CD4-positive, alpha-beta memory T cell (primary cell): ENCODE data around the gene NR3C1. TPM values are rescaled to one million over a fixed set of nuclear protein-coding genes. Genes with fewer than 3 reads are reported as not detected.

Experiments
- CTCF ChIA-PET: fragments of 350-600 bp; sonication (Branson Sonifier 250); formaldehyde crosslinking; loops from one replicate; lab custom pipeline; 2021; ENCODE audit warnings: inconsistent platforms; ENCODE audit not compliant: partially characterized antibody; lab: Charles Lee
- POLR2A ChIA-PET: fragments of 350-600 bp; sonication (Branson Sonifier 250); formaldehyde crosslinking; loops from one replicate; lab custom pipeline; 2021; ENCODE audit not compliant: partially characterized antibody; lab: Charles Lee
- DNase-seq, 5 donors: peaks; one replicate each; pipeline versions ENCODE4 v3.0.0 to v3.0.0-alpha.2; 2020 to 2022; ENCODE audit warnings: mixed read lengths in 1 of 5
- H3K27ac ChIP-seq: one replicate; pipeline ENCODE4 v1.7.0; 2013; ENCODE audit warnings: low read depth, low read length
- H3K27me3 ChIP-seq: 2 replicates; pipeline ENCODE4 v1.7.0; 2013; ENCODE audit warnings: mild to moderate bottlenecking, low read length, moderate library complexity; ENCODE audit not compliant: insufficient read depth
- H3K36me3 ChIP-seq: 2 replicates; pipeline ENCODE4 v1.7.0; 2013; ENCODE audit warnings: mild to moderate bottlenecking, low read length, moderate library complexity; ENCODE audit not compliant: insufficient read depth
- H3K4me1 ChIP-seq: 2 replicates; pipeline ENCODE4 v1.7.0; 2013; ENCODE audit warnings: mild to moderate bottlenecking, low read length, moderate library complexity; ENCODE audit not compliant: insufficient read depth
- H3K4me3 ChIP-seq, 2 donors: one replicate each; pipeline ENCODE4 v1.7.0; 2013; ENCODE audit warnings: low read length in 2 of 2, mild to moderate bottlenecking in 1 of 2
- H3K9me3 ChIP-seq, 2 donors: one replicate each; pipeline ENCODE4 v1.7.0; 2013; ENCODE audit warnings: low read length in 2 of 2, control low read depth in 1 of 2; ENCODE audit not compliant: control insufficient read depth in 1 of 2
- H3K27ac Mint-ChIP-seq, 7 donors: one replicate each; pipeline ENCODE4 v1.8.0; 2020 to 2021; ENCODE audit warnings: mixed read lengths in 7 of 7, mild to moderate bottlenecking in 6 of 7, inconsistent platforms in 3 of 7, moderate library complexity in 3 of 7
- H3K27me3 Mint-ChIP-seq, 2 donors: one replicate each; pipeline ENCODE4 v1.8.0; 2020 to 2021; ENCODE audit warnings: mixed read lengths in 2 of 2
- H3K36me3 Mint-ChIP-seq, 2 donors: one replicate each; pipeline ENCODE4 v1.8.0; 2020 to 2021; ENCODE audit warnings: mixed read lengths in 2 of 2, inconsistent platforms in 1 of 2, mild to moderate bottlenecking in 1 of 2
- H3K4me1 Mint-ChIP-seq, 4 donors: one replicate each; pipeline ENCODE4 v1.8.0; 2020 to 2021; ENCODE audit warnings: mixed read lengths in 4 of 4, mild to moderate bottlenecking in 1 of 4
- H3K4me3 Mint-ChIP-seq, 8 donors: one replicate each; pipeline ENCODE4 v1.8.0; 2020 to 2021; ENCODE audit warnings: mixed read lengths in 8 of 8, mild to moderate bottlenecking in 7 of 8, moderate library complexity in 6 of 8, inconsistent platforms in 3 of 8
- H3K9me3 Mint-ChIP-seq, 8 donors: one replicate each; pipeline ENCODE4 v1.8.0; 2020 to 2021; ENCODE audit warnings: mixed read lengths in 8 of 8, mild to moderate bottlenecking in 5 of 8, inconsistent platforms in 3 of 8, moderate library complexity in 1 of 8
- intact Hi-C: fragments of 100-400 bp; cut with micrococcal nuclease; formaldehyde crosslinking; loops from one replicate; pipeline ENCODE4 v1.15.1; 2023
- polyA plus RNA-seq, 2 donors: library from polyadenylated mRNA; unstranded; fragments of 300-500 nt; fragmentation: Illumina TruSeq; gene quantifications; one replicate each; pipeline ENCODE4 v1.2.3, GENCODE V29; 2021
- total RNA-seq, 2 experiments: library from RNA; stranded (reverse); gene quantifications; one replicate each; pipeline ENCODE4 v1.2.3, GENCODE V29; 2021

NR3C1 gene
- total and polyA plus RNA-seq, 4 experiments from 2014 or later, result 92.0 to 164 (median 143) TPM

DNA sequence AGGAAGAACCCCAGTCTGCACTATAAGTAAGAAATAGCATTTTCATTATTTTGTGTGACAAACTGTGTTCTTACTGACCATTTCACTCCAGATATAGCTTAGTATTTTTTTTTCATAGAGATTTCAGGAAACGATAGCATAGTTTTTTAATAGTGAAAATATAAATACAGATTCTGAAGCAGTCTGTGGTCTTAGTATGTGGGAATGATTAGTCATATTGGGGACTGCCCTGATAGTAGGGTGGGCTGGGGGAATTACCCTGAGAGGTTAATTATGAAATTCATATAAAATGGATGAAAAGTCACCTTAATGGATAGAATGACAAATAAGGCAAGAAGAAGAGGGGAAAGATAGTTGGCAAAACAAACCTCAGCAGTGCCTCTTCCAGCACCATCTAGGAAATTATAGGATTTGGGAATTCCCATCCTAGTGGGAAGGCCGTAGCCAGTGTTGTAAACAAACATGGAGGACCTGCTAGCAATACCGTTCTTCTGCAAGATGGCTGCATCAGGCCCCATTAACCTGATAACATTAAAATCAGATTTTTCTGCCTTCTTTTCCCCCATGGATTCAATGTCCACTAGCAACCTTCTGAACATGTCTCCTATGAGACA is 23.7 kb upstream of the NR3C1 start:
- no peak for DNase-seq
- Mint-ChIP-seq H3K9me3 (peaks cover 0 to 3% (median 0%) of the 10 kb centered on the region in 8 donors), H3K27me3 (peaks cover 0 to 1% of the 10 kb centered on the region in 2 donors), H3K27ac (peak overlapping the region in 5 of 7 donors; percentile 3 to 48 (median 18)), H3K36me3 (peaks cover 2 to 7% of the 10 kb centered on the region in 2 donors), H3K4me3 (peak overlapping the region in 2 of 8 donors; percentile 14 to 16), H3K4me1 (peaks cover 30 to 66% (median 47%) of the 10 kb centered on the region in 4 donors)
- H3K4me3 ChIP-seq, result no peak overlapping the region
- no peaks in the 10 kb centered on the region for H3K27me3 ChIP-seq
- H3K9me3 ChIP-seq, result no peaks in the 10 kb centered on the region
- POLR2A ChIA-PET, result interaction anchor here (3.3 to 3.4 kb wide), 2 partner anchors 16 to 23 kb away, joined by 11 to 21 read pairs; no protein-coding TSS in a partner anchor
- H3K27ac ChIP-seq, result no peak overlapping the region
- CTCF ChIA-PET, result no interaction called here
- no peaks in the 10 kb centered on the region for H3K36me3 ChIP-seq
- peaks cover 34% of the 10 kb centered on the region for H3K4me1 ChIP-seq
- intact Hi-C loops, result no loop called here

DNA sequence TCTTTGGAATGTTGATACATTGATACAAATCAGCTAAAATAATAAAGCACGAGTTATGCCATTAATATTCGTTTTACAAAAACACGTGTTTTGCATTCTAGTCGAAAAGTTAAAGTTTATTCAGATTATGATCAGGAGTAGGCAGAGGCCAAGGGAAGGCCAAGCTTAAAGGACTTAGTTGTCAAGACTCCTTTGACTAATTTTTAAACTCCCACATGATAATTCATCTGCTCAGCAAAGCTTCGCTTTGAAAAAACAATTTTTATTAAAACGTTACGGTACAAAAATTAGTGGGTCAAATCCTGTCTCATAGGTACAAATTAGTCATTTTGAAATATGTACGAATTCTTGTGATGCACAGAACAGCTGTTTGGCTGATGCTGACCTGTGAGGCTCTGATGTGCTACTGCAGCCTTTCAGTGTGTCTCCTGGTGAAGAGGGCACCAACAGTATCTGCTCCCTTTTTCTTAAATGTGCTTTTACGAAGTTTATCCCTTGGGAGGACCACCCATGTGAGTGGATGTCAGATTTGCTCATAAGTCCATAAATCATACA is 23.0 kb upstream of the NR3C1 start:
- Histone ChIP-seq H3K9me3 (no peaks in the 10 kb centered on the region), H3K27ac (no peak overlapping the region), H3K27me3 (no peaks in the 10 kb centered on the region), H3K4me1 (peaks cover 27% of the 10 kb centered on the region), H3K4me3 (no peak overlapping the region), H3K36me3 (no peaks in the 10 kb centered on the region)
- peaks cover 2 to 7% of the 10 kb centered on the region in 2 donors for H3K36me3 Mint-ChIP-seq
- H3K27me3 Mint-ChIP-seq, result peaks cover 0 to 1% of the 10 kb centered on the region in 2 donors
- H3K4me1 Mint-ChIP-seq, result peaks cover 25 to 62% (median 43%) of the 10 kb centered on the region in 4 donors
- intact Hi-C loops, result no loop called here
- CTCF ChIA-PET, result interaction anchor here (0.9 to 1.4 kb wide), 2 partner anchors 13 to 23 kb away, joined by 3 to 5 read pairs; partner anchors contain the start of gene NR3C1
- peak overlapping the region in 2 of 8 donors; percentile 14 to 15 for H3K4me3 Mint-ChIP-seq
- peak overlapping the region in 3 of 7 donors; percentile 5 to 19 (median 16) for H3K27ac Mint-ChIP-seq
- POLR2A ChIA-PET, result interaction anchor here (0.6 to 3.4 kb wide), 4 partner anchors 8 to 1362 kb away, joined by 3 to 21 read pairs (median 12); no protein-coding TSS in a partner anchor
- DNase-seq, result no peak
- peaks cover 0 to 3% (median 0%) of the 10 kb centered on the region in 8 donors for H3K9me3 Mint-ChIP-seq

DNA sequence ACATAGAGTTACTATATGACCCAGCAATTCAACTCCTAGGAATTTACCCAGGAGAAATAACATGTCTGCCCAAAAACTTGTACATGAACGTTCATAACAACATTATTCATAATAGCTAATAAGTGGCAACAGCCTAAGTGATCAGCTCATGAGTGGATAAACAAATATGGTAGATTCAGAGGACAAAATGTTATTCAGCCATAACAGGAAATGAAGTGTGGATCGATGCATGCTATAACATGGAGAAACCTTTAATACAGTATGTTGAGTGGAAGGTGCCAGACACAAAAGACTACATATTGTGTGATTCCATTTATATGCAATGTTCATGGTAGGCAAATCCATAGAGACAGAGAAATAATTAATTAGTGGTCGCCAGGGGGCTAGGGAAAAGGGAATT is 22.3 kb upstream of the NR3C1 start:
- no peaks in the 10 kb centered on the region for H3K9me3 ChIP-seq
- intact Hi-C loops, result no loop called here
- Mint-ChIP-seq H3K36me3 (peaks cover 2 to 7% of the 10 kb centered on the region in 2 donors), H3K4me1 (peaks cover 21 to 56% (median 38%) of the 10 kb centered on the region in 4 donors), H3K27ac (peak overlapping the region in 2 of 7 donors; percentile 3 to 21), H3K27me3 (peaks cover 0 to 1% of the 10 kb centered on the region in 2 donors), H3K9me3 (peaks cover 0 to 3% (median 0%) of the 10 kb centered on the region in 8 donors), H3K4me3 (no peak overlapping the region)
- H3K36me3 ChIP-seq, result no peaks in the 10 kb centered on the region
- no peak overlapping the region for H3K27ac ChIP-seq
- no peak overlapping the region for H3K4me3 ChIP-seq
- no peak for DNase-seq
- no peaks in the 10 kb centered on the region for H3K27me3 ChIP-seq
- ChIA-PET CTCF (interaction anchor here (0.9 to 1.4 kb wide), 2 partner anchors 12 to 22 kb away, joined by 3 to 5 read pairs; partner anchors contain the start of gene NR3C1), POLR2A (interaction anchor here (0.6 to 3.4 kb wide), 5 partner anchors 8 to 1362 kb away, joined by 3 to 21 read pairs (median 11); no protein-coding TSS in a partner anchor)
- H3K4me1 ChIP-seq, result peaks cover 22% of the 10 kb centered on the region

DNA sequence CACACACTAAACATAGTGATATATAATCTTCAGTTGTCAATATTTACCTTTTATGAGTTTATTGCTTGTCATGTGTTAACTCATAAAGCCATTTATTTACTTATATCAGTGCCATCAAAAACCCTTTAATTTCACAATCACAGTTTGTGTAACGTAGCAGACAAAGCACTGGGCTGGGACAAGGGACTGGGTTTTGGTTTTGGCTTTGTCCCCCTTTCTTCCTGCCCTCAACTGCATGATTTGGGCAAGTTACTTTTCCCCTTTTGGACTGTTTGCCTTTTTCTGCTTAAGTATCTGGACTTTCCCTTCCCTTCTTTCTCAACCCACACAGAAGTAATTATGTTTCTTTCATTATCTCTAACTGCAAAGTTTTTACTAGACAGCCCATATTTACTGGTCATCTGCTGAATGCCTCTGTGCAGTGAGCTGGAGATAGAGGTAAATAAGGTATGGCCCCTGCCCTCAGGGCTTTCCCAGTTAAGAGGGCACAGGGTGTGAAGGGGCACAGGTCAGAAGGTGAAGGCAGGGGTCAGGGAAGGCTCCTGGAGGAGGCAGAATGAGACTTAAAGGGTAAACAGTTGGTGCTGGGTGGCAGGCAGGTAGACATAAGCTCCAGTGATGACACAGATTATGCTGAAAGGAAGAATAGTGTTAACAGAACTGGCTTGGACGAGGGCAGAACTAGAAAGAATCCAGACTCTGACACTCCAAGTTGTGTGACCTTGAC is 14.8 kb upstream of the NR3C1 start:
- peaks cover 19 to 45% (median 33%) of the 10 kb centered on the region in 4 donors for H3K4me1 Mint-ChIP-seq
- Histone ChIP-seq H3K36me3 (no peaks in the 10 kb centered on the region), H3K27me3 (no peaks in the 10 kb centered on the region), H3K4me3 (no peak overlapping the region), H3K27ac (no peak overlapping the region), H3K9me3 (no peaks in the 10 kb centered on the region), H3K4me1 (peaks cover 48% of the 10 kb centered on the region)
- H3K27me3 Mint-ChIP-seq, result no peaks in the 10 kb centered on the region
- intact Hi-C loops, result no loop called here
- CTCF ChIA-PET, result interaction anchor here (1.2 to 1.4 kb wide), 2 partner anchors 16 to 408 kb away, joined by 3 to 7 read pairs; no protein-coding TSS in a partner anchor
- peak overlapping the region in 7 of 8 donors; percentile 0 to 73 (median 27) for H3K4me3 Mint-ChIP-seq
- POLR2A ChIA-PET, result interaction anchor here (1.2 to 2.4 kb wide), 2 partner anchors 13 to 15 kb away, joined by 3 to 14 read pairs; no protein-coding TSS in a partner anchor
- peak overlapping the region; percentile 12 to 76 (median 55) for H3K27ac Mint-ChIP-seq
- no peaks in the 10 kb centered on the region for H3K36me3 Mint-ChIP-seq
- DNase-seq, result no peak
- H3K9me3 Mint-ChIP-seq, result no peaks in the 10 kb centered on the region

DNA sequence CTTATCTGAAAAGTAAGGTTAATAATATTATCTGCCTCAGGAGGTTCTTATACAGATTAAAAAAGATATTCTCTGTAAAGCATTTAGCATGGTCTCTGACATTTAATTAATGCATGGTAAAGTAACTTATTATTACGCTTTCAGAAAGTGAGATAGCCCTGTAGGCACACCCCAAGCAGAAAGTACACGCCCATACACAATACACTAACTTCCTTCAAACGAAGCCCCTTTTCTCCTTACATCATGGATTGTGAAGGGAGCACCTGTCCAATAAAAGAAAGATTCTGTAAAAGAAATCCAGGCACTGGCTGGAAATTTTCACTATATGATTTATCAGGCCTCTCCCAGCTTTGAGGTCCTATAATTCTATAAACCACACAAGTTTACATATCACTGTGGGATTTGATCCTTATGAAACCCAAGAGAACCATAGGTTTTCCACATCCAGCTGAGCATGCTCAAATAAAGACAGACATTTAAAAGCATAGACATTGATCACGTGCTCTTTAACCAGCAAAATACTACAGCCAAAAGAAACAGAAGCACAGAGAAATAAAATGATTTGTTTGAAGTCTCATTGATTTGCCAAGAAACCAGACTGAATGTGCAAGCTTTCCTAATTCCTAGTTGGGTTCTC is 14.1 kb upstream of the NR3C1 start:
- intact Hi-C loops, result no loop called here
- peaks cover 22 to 47% (median 35%) of the 10 kb centered on the region in 4 donors for H3K4me1 Mint-ChIP-seq
- ChIA-PET CTCF (interaction anchor here (1.2 to 1.4 kb wide), 2 partner anchors 17 to 408 kb away, joined by 3 to 7 read pairs; no protein-coding TSS in a partner anchor), POLR2A (interaction anchor here (0.9 to 2.4 kb wide), 3 partner anchors 13 to 16 kb away, joined by 3 to 14 read pairs (median 5); no protein-coding TSS in a partner anchor)
- H3K4me1 ChIP-seq, result peaks cover 55% of the 10 kb centered on the region
- H3K27me3 Mint-ChIP-seq, result no peaks in the 10 kb centered on the region
- no peaks in the 10 kb centered on the region for H3K9me3 ChIP-seq
- no peaks in the 10 kb centered on the region for H3K36me3 Mint-ChIP-seq
- H3K27ac ChIP-seq, result no peak overlapping the region
- no peaks in the 10 kb centered on the region for H3K36me3 ChIP-seq
- H3K9me3 Mint-ChIP-seq, result no peaks in the 10 kb centered on the region
- H3K4me3 ChIP-seq, result no peak overlapping the region
- H3K27me3 ChIP-seq, result no peaks in the 10 kb centered on the region
- DNase-seq, result no peak
- peak overlapping the region in 3 of 8 donors; percentile 26 to 60 (median 39) for H3K4me3 Mint-ChIP-seq
- peak overlapping the region in 5 of 7 donors; percentile 38 to 79 (median 59) for H3K27ac Mint-ChIP-seq

DNA sequence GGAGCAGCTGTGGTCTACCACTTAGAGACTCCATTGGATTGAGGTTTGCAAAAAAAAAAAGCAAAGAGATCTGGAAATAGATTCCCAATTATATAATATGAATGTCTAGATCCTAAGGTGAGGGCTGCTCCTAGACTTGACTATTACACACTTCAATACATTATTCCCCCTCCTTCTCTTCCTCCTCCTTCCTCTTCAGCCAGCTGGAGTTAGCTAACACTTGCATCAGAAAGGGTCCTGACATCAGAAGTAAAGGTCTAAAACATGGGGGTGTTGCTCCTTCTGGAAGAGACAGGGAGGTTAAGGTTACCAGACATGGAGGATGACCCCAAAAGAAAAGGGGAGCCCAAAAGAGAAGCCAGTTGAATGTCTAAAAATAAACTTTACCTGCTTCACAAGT is 12.9 kb upstream of the NR3C1 start:
- H3K36me3 ChIP-seq, result no peaks in the 10 kb centered on the region
- H3K27ac ChIP-seq, result no peak overlapping the region
- H3K27me3 Mint-ChIP-seq, result no peaks in the 10 kb centered on the region
- POLR2A ChIA-PET, result interaction anchor here (6.0 kb wide), 1 partner anchor 12 kb away, joined by 62 read pairs; the partner anchor contains the start of gene NR3C1
- no peak overlapping the region for H3K4me3 ChIP-seq
- no peak for DNase-seq
- CTCF ChIA-PET, result interaction anchor here (1.2 kb wide), 1 partner anchor 12 kb away, joined by 4 read pairs; no protein-coding TSS in a partner anchor
- intact Hi-C loops, result no loop called here
- H3K36me3 Mint-ChIP-seq, result peaks cover 0 to 2% of the 10 kb centered on the region in 2 donors
- H3K9me3 Mint-ChIP-seq, result no peaks in the 10 kb centered on the region
- H3K27me3 ChIP-seq, result no peaks in the 10 kb centered on the region
- peaks cover 65% of the 10 kb centered on the region for H3K4me1 ChIP-seq
- H3K9me3 ChIP-seq, result no peaks in the 10 kb centered on the region
- peaks cover 20 to 51% (median 38%) of the 10 kb centered on the region in 4 donors for H3K4me1 Mint-ChIP-seq
- peak overlapping the region in 1 of 7 donors; percentile 30 for H3K27ac Mint-ChIP-seq
- peak overlapping the region in 1 of 8 donors; percentile 27 for H3K4me3 Mint-ChIP-seq
